ENCODE results near the gene SMARCA2.
A peak's percentile ranks its signal among the peaks of the same experiment; 100 is the strongest.

Gene SMARCA2

GRCh38 chr9:2013743-2014475 lies 1.2 kb upstream of the SMARCA2 start:
- peak; percentile 69 for DNase-seq (ENCODE audit: low read depth)
- no peak for TF ChIP-seq CTCF (conservative IDR thresholded peaks at IDR 0.05; ENCODE audit: control insufficient read depth, insufficient read depth, low read depth, low read length)
- H3K4me3 ChIP-seq (ENCODE audit: control insufficient read depth, low read depth, low read length), result peak overlapping the region; percentile 89

GRCh38 chr9:2015581-2016407 lies 647 bp downstream of the SMARCA2 start:
- DNase-seq (ENCODE audit: low read depth), result peak; percentile 31
- peak overlapping the region; percentile 81 for H3K4me3 ChIP-seq (ENCODE audit: control insufficient read depth, low read depth, low read length)
- no peak for TF ChIP-seq CTCF (conservative IDR thresholded peaks at IDR 0.05; ENCODE audit: control insufficient read depth, insufficient read depth, low read depth, low read length)

- peak overlapping the region; percentile 81 for H3K4me3 ChIP-seq (ENCODE audit: control insufficient read depth, low read depth, low read length)
- DNase-seq (ENCODE audit: low read depth), result peak; percentile 76
- no peak for TF ChIP-seq CTCF (conservative IDR thresholded peaks at IDR 0.05; ENCODE audit: control insufficient read depth, insufficient read depth, low read depth, low read length)
Observed at GRCh38 chr9:2016408-2017330, 1.5 kb downstream of the SMARCA2 start.

GRCh38 chr9:2017331-2018161 lies 2.4 kb downstream of the SMARCA2 start:
- peak; percentile 70 for DNase-seq (ENCODE audit: low read depth)
- no peak for TF ChIP-seq CTCF (conservative IDR thresholded peaks at IDR 0.05; ENCODE audit: control insufficient read depth, insufficient read depth, low read depth, low read length)
- H3K4me3 ChIP-seq (ENCODE audit: control insufficient read depth, low read depth, low read length), result peak overlapping the region; percentile 81

GRCh38 chr9:2018162-2018643 lies 3.1 kb downstream of the SMARCA2 start:
- H3K4me3 ChIP-seq (ENCODE audit: control insufficient read depth, low read depth, low read length), result peak overlapping the region; percentile 81
- no peak for TF ChIP-seq CTCF (conservative IDR thresholded peaks at IDR 0.05; ENCODE audit: control insufficient read depth, insufficient read depth, low read depth, low read length)
- no peak for DNase-seq (ENCODE audit: low read depth)
